GM12872 (cell line): ENCODE results near the gene SRSF9.
A peak's percentile ranks its signal among the peaks of the same experiment; 100 is the strongest.

Source experiments
- CTCF ChIP-seq: IDR thresholded peaks from 3 replicates; pipeline ENCODE4 v1.5.1; 2011; ENCODE audit warnings: low read depth, mild to moderate bottlenecking, low read length, moderate library complexity; ENCODE audit not compliant: insufficient read depth

SRSF9 gene, protein sequence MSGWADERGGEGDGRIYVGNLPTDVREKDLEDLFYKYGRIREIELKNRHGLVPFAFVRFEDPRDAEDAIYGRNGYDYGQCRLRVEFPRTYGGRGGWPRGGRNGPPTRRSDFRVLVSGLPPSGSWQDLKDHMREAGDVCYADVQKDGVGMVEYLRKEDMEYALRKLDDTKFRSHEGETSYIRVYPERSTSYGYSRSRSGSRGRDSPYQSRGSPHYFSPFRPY

DNA sequence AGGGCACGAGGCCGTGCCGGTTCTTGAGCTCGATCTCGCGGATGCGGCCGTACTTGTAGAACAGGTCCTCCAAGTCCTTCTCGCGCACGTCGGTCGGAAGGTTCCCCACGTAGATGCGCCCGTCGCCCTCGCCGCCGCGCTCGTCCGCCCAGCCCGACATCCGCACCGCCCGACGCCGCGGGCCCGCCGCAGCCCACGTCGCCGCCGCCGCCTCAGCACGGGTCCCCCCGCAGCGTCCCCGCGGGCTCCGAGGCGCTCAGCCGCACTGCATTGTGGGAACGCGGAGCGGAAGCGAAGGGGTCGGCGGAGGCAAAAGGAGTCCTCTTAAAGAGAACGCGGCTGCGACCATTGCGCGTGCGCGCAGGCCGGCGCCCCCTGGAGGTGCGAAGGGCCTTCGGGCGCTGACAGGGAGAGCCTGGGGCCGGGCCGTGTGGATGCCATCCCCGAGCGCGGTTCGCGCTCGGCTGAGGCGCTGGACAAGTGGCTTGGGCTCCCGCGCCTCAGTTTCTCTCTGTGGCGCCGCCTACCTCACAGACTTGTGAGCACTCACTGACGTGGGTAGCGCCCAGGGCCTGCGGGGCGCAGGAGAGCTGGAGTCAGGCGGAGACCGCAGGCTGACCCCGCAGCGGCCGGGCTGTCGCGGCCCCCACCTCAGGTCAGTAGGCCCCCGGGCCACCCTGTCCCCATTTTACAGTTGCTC lies at the start of gene SRSF9:
SRSF9 (minus strand) TSS at position 299 of the 700 bp plus-strand sequence; CDS start at position 160, 139 bp downstream.
- TF ChIP-seq CTCF: peak; percentile 96

DNA sequence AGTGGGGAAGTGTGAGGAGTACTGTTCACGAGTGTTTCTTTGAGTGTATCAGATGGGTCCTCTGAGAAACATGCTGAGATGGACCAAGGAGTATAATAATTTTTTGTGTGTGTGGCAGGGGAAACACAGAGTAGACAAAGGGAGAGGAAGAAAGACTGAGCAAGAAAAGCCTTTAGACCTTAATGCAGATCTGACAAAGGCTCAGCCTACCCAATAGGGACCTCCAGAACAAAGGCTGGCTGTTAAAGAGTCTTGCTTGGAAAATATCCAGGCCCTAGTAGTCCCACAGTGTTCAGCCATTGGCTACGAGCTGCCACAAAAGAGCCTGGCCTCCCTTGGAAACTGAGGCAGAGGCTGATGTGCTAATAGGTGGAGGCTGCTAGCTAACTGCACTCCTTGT lies 45.9 kb upstream of the SRSF9 start:
- no peak for TF ChIP-seq CTCF

DNA sequence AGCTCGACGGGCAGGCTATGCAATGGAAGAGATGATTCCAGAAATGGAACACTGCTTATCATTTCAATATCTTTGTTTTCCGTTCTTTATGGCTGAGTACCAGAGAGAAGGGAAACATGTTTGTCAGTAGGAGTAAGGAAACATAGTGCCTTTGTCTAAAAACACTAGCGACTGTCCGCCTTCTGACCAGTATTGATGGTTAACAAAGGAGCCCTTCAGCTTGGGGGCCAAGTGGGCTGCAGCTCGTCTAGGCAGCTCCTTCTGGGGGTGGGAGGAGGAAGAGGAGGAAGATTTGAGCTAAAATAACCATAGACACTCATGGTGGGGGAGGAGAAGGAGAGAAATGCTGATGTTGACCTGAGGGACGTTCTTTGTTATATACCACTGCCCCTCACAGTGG lies 44.5 kb upstream of the SRSF9 start:
- no peak for TF ChIP-seq CTCF

DNA sequence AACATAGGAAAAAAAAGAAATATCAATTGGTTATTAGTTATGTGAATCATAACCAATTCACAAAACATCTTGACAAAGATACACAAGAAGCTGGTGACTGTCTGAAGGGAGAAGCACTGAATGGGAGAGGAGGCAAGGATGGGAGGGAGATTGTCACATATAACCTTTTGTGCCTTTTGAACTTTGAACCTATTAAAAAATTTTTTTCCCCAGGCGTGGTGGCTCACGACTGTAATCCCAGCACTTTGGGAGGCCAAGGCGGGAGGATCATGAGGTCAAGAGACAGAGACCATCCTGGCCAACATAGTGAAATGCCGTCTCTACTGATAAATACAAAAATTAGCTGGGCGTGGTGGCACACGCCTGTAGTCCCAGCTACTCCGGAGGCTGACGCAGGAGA lies 39.0 kb upstream of the SRSF9 start:
- no peak for TF ChIP-seq CTCF

DNA sequence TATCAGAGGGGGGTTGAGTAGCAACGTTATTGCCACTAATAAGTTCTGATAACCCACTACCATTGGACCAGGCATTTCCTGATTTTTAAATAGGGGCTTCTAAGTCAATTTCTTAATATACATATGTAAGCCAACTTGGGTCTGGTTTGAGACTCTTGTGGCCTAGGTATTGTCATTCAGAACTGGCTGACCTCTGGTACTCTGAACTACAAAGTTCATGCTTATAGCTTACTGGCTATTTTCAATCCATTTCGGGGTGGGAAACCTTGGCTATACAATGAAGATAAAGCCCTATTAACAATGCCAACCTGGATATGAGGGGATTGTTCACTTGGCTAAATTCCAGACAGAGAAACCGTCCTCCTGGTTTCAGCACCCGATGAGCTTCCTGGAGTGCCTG lies 35.0 kb upstream of the SRSF9 start:
- TF ChIP-seq CTCF: no peak

GRCh38 chr12:120500581-120500980 lies 31.0 kb upstream of the SRSF9 start:
- TF ChIP-seq CTCF: no peak

GRCh38 chr12:120498870-120499515 lies 29.4 kb upstream of the SRSF9 start:
- TF ChIP-seq CTCF: no peak
